Keratinocyte (primary cell): ENCODE results near the gene TRPV2.

Source experiments
- CTCF ChIP-seq, 3 experiments: IDR thresholded peaks in 1 of 3; conservative IDR thresholded peaks in 1 of 3; optimal IDR thresholded peaks in 1 of 3; 2 replicates in 2 of 3; 3 replicates in 1 of 3; pipeline versions ENCODE3 to v1.5.1; 2011; ENCODE audit warnings: low read length in 3 of 3, mild to moderate bottlenecking in 3 of 3, moderate library complexity in 2 of 3, control low read depth in 1 of 3, inconsistent platforms in 1 of 3; ENCODE audit not compliant: insufficient read depth in 2 of 3; ENCODE audit errors: extremely low read depth in 1 of 3
- EZH2 ChIP-seq: IDR thresholded peaks from one replicate; pipeline ENCODE4 v1.6.1; 2012; ENCODE audit warnings: inconsistent platforms, mild to moderate bottlenecking, low read length, moderate library complexity

- TF ChIP-seq CTCF (optimal IDR thresholded peaks at IDR 0.05 in 1 of 3, IDR thresholded peaks at IDR 0.05 in 1 of 3, conservative IDR thresholded peaks at IDR 0.05 in 1 of 3; ENCODE audit: extremely low read depth in 1 of 3, insufficient read depth in 2 of 3, low read length in 3 of 3) = no peak
- no peak for TF ChIP-seq EZH2
Observed at GRCh38 chr17:16423226-16423872, 8.0 kb downstream of the TRPV2 start.
